Measurements from ENCODE around the gene C19orf25. TPM values are rescaled to one million over a fixed set of nuclear protein-coding genes. Genes with fewer than 3 reads are reported as not detected.
A peak's percentile ranks its signal among the peaks of the same experiment; 100 is the strongest.

C19orf25 gene
- total and polyA plus RNA-seq, 2 of the 13 experiments (the other 11 are each of a cell fraction or from before 2014, with no cell fraction given), result 14.2 to 32.4 TPM

- Histone ChIP-seq H4K20me1 (ENCODE audit: insufficient read depth, low read length) (0 out of 2 replicates have a peak, but pooled peaks cover 3% of the 10 kb centered on the region), H3K36me3 (replicated peaks in 1 of 2; ENCODE audit: control insufficient read depth in 1 of 2, insufficient read depth in 2 of 2, low read length in 2 of 2) (peaks cover 2 to 4% of the 10 kb centered on the region in 2 experiments; a peak in 1 of 5 replicates), H2AFZ (ENCODE audit: low read length) (no peak overlapping the region), H3K79me2 (ENCODE audit: insufficient read depth, low read length) (peaks cover 14% of the 10 kb centered on the region), H3K4me1 (ENCODE audit: insufficient read depth, low read length) (peaks cover 46% of the 10 kb centered on the region), H3K9me3 (ENCODE audit: low read length) (no peaks in the 10 kb centered on the region), H3K4me3 (replicated peaks in 1 of 3; ENCODE audit: insufficient read depth in 1 of 3, low read depth in 2 of 3, low read length in 3 of 3) (no peak overlapping the region), H3K27me3 (ENCODE audit: control insufficient read depth in 1 of 2, insufficient read depth in 2 of 2, low read length in 2 of 2) (no peaks in the 10 kb centered on the region), H3K4me2 (ENCODE audit: low read depth, low read length) (no peak overlapping the region), H3K27ac (ENCODE audit: extremely low read length, insufficient read depth, low read length) (peak overlapping the region; percentile 85), H3K9ac (ENCODE audit: insufficient read depth, low read depth, low read length) (peak overlapping the region; percentile 40; the same call in 1 of the 2 replicates)
- FAIRE-seq (no peak), ATAC-seq (no peak), DNase-seq (ENCODE audit: low spot score) (no peak)
- ChIA-PET POLR2A (interaction anchor here (2.7 kb wide), 1 partner anchor 10 kb away, joined by 29 read pairs; the partner anchor contains the start of gene REEP6), CTCF (ENCODE audit: low intra/inter-chr PET ratio, low total read pairs) (no interaction called here)
- over 99% methylated on average over 15 of the region's 36 CpGs for WGBS (ENCODE audit: low lambda C conversion rate)
- intact Hi-C loops (cut with micrococcal nuclease; ENCODE audit: unreplicated experiment), result no loop called here
- BruUV-seq (replicated peaks), result no TSS peak
- TF ChIP-seq DNMT1 (CRISPR knock-in tag; IDR thresholded peaks at IDR 0.05), result 0 out of 2 replicates have a peak, but pooled peaks have one; percentile 58
- no peak for TF ChIP-seq MIER3 (CRISPR knock-in tag; IDR thresholded peaks at IDR 0.05; ENCODE audit: borderline replicate concordance)
- in situ Hi-C loops (cut with HindIII; ENCODE audit: extremely low pct_ligation_motif_present, low pct_unique_long_range_greater_than_20kb), result no loop called here
These were observed 2.9 kb upstream of the C19orf25 start for GRCh38 chr19:1481893-1482360.

DNA sequence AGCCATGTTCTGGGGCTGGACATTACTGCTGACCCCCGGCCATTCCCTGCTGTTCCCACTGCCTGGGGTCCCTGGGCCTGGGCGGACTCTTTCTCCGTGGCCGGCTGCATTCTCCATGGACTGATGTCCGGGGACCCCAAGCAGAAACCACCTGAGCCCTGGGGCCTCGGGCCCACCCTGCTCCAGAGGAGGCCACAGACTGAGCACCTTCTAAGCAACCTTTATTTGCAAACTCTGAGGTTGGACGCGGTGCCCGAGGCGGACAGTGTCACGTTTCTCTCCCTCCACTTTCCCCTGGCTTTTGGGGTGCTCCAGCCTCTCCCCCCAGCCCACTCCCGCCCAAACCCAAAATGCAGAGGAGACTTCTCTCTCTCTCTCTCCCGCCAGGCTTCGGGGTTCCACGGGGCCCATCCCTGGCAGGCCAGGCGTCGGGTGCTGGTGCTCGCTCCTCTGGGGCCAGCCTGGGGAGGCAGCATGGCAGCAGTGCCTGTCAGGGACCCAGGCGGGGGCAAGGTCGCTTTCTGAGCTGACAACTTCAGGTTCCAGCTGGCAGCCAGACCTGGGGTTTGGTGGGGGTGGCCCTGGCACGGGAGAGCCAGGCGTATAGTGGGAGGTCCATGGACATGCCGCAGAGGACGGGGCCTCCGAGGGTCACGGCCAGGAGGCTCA, 2.3 kb upstream of the C19orf25 start:
- Histone ChIP-seq H2AFZ (ENCODE audit: low read length) (no peak overlapping the region), H3K79me2 (ENCODE audit: insufficient read depth, low read length) (peaks cover 15% of the 10 kb centered on the region), H3K9ac (ENCODE audit: insufficient read depth, low read depth, low read length) (peak overlapping the region; percentile 40), H3K36me3 (replicated peaks in 1 of 2; ENCODE audit: control insufficient read depth in 1 of 2, insufficient read depth in 2 of 2, low read length in 2 of 2) (peaks cover 2 to 5% of the 10 kb centered on the region in 2 experiments; a peak in 2 of 5 replicates), H4K20me1 (ENCODE audit: insufficient read depth, low read length) (0 out of 2 replicates have a peak, but pooled peaks cover 3% of the 10 kb centered on the region), H3K27ac (ENCODE audit: extremely low read length, insufficient read depth, low read length) (peak overlapping the region; percentile 85), H3K4me2 (ENCODE audit: low read depth, low read length) (peak overlapping the region; percentile 58), H3K9me3 (ENCODE audit: low read length) (no peaks in the 10 kb centered on the region), H3K4me3 (replicated peaks in 1 of 3; ENCODE audit: insufficient read depth in 1 of 3, low read depth in 2 of 3, low read length in 3 of 3) (0 out of 6 replicates have a peak overlapping the region, but pooled peaks of 1 of the 3 experiments have one; percentile 2), H3K27me3 (ENCODE audit: control insufficient read depth in 1 of 2, insufficient read depth in 2 of 2, low read length in 2 of 2) (no peaks in the 10 kb centered on the region), H3K4me1 (ENCODE audit: insufficient read depth, low read length) (peaks cover 48% of the 10 kb centered on the region)
- BruUV-seq (replicated peaks), result no TSS peak
- peak; percentile 5; the same call in 1 of the 3 replicates for ATAC-seq
- FAIRE-seq, result no peak
- in situ Hi-C loops (cut with HindIII; ENCODE audit: extremely low pct_ligation_motif_present, low pct_unique_long_range_greater_than_20kb), result no loop called here
- ChIA-PET POLR2A (interaction anchor here (2.7 kb wide), 1 partner anchor 11 kb away, joined by 29 read pairs; the partner anchor contains the start of gene REEP6), CTCF (ENCODE audit: low intra/inter-chr PET ratio, low total read pairs) (no interaction called here)
- intact Hi-C loops (cut with micrococcal nuclease; ENCODE audit: unreplicated experiment), result no loop called here
- DNase-seq (ENCODE audit: low spot score), result no peak
- WGBS (ENCODE audit: low lambda C conversion rate), result 66% methylated on average over 18 of the region's 26 CpGs
- no peak for TF ChIP-seq HIC2 (CRISPR knock-in tag; IDR thresholded peaks at IDR 0.05; ENCODE audit: low read depth)
- TF ChIP-seq NR2C2 (CRISPR knock-in tag; IDR thresholded peaks at IDR 0.05; ENCODE audit: borderline replicate concordance), result no peak
- TF ChIP-seq SAP130 (CRISPR knock-in tag; IDR thresholded peaks at IDR 0.05; ENCODE audit: low read depth), result no peak
- peak; percentile 5; the same call in 1 of the 2 replicates for TF ChIP-seq KDM4B (CRISPR knock-in tag; IDR thresholded peaks at IDR 0.05)
- TF ChIP-seq ZNF891 (CRISPR knock-in tag; IDR thresholded peaks at IDR 0.05), result no peak
- no peak for TF ChIP-seq ZNF784 (CRISPR knock-in tag; IDR thresholded peaks at IDR 0.05; ENCODE audit: borderline replicate concordance)
- TF ChIP-seq BRCA1 (CRISPR knock-in tag; IDR thresholded peaks at IDR 0.05), result no peak
- TF ChIP-seq ZFYVE20 (CRISPR knock-in tag; IDR thresholded peaks at IDR 0.05; ENCODE audit: borderline replicate concordance, low read depth), result no peak
- no peak for TF ChIP-seq MAFF (IDR thresholded peaks at IDR 0.05; ENCODE audit: low read depth, low read length)
- no peak; the same call in 1 of the 2 replicates for TF ChIP-seq TBX2 (CRISPR knock-in tag; IDR thresholded peaks at IDR 0.05; ENCODE audit: borderline replicate concordance)
- no peak for TF ChIP-seq EHMT2 (IDR thresholded peaks at IDR 0.05; ENCODE audit: borderline replicate concordance, low read depth, low read length)
- no peak for TF ChIP-seq SETDB1 (CRISPR knock-in tag; IDR thresholded peaks at IDR 0.05; ENCODE audit: borderline replicate concordance)
